HG02973 (cell line): Measurements from ENCODE around the gene AGO4.
"Not testable (repeated sequence)": the region's sequence is repeated elsewhere in the genome, so short reads cannot be mapped to it uniquely, and the experiment has no call there.

Experiments used
- ATAC-seq: cut with Tn5 transposase; IDR thresholded peaks from one replicate; pipeline ENCODE4 v1.9.1; 2021; ENCODE audit warnings: moderate library complexity; ENCODE audit not compliant: unreplicated experiment

AGO4 gene

DNA sequence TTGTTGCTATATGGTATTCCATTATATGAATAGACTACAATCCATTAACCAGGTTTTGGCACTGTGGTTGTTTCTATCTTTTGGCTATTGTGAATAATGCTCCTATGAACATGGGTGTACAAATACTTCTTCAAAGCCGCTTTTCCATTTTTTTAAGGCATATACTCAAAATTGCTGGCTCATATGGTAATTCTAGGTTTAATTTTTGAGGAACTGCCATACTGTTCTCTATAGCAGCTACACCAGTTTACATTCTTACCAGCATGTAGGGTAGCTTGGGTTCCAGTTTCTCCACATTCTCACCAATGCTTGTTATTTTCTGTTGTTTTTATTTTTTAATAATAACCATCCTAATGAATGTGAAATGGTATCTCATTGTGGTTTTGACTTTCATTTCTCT is 55.3 kb downstream of the AGO4 start:
- ATAC-seq: no peak

DNA sequence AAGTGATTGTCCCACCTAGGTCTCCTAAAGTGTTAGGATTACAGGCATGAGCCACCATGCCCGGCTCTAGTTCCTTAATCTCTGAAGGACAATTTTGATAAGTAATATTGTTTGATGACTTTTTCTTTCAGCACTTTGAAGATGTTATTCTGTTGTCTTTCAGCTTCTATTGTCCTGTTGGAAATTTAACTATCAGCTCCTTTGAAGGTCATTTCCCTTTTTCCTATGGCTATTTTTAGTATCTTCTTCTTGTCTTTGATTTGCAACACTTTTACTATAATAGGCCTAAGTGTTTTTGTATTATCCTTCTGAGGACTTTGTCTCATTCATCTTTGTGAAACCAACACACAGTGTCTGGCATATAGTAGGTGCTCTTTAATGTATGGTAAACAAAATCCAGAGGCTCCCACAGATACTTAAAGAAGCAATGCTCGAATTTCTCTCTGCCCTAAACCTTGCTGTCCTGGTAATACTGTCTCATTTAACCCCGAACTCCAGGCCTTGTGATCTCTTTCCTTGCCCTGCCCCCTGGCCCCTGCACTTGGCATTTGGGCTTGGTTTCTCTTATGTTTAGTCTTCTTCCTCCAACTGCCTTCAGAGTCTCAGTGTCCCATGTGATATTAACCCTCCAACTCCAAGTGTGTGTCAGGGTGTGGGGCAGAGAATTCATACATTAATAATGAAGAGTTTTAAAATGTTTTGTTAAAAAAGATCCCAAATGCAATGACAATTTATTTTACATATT is 56.2 kb downstream of the AGO4 start:
- ATAC-seq: no peak

DNA sequence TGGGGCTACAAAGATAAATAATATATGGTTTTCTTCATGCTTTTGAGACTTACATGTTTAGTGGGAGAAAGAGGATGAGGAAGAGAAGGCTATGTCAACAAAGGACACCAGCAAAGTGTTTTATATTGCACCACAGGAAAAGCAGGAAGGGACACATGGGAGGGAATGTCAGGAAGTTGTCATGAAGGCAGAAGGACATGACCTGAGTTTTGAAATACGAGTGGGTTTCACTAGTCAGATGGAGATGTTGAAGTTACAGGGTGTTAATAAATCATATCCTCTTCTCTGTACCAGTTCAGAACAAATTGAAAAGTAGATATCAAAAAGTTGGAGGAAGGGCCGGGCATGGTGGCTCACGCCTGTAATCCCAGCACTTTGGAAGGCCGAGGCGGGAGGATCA is 57.0 kb downstream of the AGO4 start:
- ATAC-seq: no peak

DNA sequence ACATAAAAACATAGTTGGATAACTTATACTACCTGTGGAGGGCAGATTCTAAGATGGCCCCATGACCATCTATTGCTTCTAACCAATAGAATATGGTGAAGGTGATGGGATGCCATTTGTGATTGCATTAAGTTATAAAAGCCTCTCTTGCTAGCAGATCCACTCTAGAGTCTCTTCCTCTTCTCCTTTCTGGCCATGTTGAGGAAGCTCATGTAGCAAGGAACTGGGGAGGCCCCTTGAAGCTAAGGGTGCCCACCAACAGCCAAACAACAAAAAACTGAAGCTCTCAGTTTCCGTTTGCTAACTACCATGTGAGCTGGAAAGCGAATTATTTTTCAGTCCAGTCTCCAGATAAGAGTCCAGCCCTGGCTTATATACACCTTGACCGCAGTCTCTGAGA is 59.2 kb downstream of the AGO4 start:
- ATAC-seq: no peak

DNA sequence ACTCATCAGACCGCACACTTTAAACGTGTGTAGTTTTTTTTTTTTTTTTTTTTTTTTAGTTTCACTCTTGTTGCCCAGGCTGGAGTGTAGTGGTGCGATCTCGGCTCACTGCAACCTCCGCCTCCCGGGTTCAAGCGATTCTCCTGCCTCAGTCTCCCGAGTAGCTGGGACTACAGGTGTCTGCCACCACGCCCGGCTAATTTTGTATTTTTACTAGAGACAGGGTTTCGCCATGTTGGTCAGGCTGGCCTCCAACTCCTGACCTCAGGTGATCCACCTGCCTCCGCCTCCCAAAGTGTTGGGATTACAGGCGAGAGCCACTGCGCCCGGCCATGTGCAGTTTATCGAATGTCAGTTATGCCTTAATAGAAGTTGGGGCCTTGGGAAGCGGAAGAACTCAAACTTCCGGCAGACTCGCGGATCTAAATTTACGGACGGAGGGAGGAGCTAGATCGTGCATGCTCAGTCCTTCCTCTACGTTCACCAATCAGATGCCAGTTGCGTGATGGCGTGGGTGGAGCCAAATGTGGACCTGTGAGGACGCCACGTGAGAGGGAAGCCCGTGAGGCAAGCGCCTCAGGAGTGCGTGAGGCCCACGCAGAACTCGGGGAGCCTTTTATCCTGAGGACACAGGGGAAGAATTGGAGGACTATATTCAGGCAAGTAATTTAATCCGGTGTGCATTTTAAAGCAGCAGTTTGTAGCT is 61.6 kb downstream of the AGO4 start:
- not testable (repeated sequence) for ATAC-seq

DNA sequence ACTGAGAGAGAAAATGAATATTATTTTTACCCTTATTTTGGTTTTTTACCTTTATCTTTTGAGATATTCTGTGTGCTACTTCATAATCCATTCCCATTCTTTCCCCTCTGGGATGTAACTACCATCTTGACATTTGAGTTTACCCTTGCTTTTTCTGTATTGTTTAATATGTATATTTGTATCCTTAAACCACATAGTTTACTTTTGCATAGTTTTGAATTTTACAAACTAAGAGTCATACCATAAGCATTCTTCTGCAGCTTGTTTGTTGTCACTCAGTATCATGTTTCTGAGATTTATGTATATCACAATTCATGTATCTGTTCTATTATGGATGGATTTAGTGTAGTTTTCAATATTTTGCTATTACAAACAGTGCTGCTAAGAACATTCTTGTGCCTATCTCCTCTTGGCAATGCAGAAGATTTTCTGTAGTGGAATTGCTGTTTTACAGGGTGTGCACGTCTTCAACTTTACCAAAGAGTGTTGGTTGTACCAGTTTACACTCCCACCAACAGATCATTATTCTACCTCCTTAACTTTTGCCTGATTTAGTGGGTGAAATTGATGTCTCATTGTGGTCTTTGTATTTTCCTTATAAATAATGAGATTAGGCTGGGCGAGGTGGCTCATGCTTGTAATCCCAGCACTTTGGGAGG is 63.0 kb downstream of the AGO4 start:
- ATAC-seq: no peak

DNA sequence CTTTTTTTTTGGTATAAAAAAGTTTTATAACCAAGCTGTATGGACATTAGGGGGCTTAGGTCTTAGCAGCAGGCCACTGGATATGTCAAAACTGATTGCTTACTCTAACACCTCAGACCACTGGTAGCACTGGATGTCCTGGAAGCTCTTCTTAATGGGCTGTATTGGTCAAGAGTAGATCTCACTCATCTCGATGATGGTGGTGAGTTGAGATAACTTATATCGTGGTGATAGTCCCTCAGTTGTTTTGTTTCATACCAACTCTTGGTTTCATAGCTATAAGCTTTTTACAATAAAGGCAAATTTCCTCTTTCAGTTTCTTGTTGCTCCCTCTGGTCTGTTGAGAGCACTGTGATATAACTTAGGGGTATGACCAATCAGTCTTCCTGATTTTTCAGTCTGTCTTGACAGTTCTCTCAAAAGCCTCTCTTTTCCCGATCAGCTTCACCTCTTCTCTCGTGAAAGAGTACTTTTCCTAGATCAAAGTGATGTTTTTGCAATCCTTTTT is 65.5 kb downstream of the AGO4 start:
- ATAC-seq: no peak

DNA sequence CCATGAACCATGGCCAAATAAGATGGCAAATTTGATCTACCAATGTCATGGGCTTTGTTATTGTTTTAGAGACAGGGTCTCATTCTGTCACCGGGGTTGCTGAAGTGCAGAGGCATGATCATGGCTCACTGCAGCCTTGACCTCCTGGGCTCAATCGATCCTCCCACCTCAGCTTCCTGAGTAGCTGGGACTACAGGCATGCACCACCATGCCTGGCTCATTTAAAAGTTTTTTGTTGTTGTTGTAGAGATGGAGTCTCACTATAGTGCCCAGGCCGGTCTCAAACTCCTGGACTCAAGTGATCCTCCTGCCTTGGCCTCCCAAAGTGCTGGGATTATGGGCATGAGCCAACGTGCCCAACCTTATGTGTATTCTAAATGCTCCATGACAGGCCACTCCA is 66.3 kb downstream of the AGO4 start:
- not testable (repeated sequence) for ATAC-seq

DNA sequence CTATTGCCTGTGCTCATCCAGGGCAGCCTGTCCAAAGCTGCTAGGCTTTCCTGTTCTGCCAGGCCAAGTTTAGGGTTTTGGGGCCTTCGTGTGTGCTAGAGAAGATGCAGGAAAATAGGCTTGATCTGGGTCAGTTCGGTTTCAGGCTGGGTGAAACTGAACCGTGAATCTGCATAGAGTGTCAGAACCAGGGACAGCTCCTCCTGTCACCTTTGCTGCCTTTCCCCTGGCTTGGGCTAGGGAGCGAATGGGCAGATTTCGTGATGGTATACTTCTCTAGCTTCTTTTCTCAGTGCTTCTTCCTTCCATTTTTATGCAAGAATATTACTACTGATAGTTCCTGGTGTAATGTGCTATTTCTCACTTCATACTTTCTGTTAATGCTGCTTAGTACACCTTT is 69.2 kb downstream of the AGO4 start:
- ATAC-seq: no peak

DNA sequence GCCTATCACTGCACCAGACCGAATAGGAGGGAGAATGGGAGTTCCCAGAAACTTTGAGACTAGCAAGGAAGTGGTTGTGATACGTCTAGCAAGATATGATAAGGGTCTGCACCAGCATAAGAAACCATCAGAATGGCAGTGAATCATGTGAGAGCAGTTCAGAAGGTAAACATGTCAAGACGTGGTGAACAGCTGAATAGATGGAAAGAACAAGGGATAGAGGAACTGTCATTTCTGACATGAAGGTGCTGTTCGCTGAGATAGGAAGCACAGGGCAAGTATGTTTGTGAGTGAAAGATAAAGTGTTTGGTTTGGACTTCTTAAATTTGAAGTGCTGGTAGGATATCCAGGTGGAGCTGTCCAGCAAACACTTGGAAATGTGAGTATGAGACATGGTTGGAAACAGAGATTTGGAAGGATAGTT is 74.0 kb downstream of the AGO4 start:
- no peak for ATAC-seq

DNA sequence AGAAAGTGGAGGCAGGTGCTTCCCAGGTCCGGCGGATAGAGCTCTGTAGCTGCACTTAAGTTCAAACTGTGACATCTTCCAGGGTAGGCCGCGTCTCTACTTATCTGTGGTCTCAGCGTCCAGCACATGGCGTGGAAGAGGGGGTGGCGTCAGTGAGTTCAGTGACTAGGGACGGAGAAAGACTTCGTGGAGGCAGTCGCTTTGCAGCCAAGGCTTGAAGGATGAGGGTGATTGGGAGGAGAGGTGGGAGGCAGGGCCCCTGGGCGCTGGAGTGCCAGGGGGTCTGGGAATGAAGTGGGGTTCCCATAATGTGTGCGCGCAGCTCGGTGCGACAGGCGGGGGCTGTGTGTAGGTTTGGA is 74.7 kb downstream of the AGO4 start:
- ATAC-seq: no peak

DNA sequence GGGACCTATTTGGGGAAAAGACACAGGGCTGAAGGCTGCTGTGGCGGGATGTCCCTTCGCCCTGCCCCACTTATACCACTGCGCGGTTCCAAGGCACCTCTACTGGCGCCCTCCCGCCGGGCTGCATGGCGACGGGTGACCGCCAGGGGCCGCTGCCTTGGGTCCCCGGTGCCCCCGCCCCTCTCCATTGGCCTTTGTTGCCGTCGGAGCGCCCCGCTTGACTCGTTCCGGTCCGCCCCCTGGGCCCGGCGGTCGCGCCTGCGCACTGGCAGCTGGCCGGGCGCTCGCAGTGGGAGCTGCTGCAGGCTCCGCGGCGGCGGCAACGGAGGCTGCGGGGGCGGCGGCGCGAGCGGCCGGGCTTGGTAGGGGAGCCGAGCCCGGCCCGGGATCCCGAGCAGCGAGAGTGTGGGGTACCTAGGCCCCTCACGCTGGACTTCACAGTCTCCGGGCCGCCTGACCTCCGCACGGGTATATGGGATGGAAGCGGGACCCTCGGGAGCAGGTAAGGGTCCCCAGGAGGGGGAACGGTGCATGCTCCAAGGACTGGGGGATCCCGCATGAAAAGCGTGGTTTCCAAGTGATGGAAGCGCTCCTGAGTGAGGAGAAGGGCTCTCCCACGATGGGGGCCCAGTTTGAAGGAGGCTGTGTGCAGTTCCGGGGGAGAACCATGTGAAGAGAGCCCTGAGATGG is 75.3 kb downstream of the AGO4 start, which contains the start of gene AGO1:
TSS of gene AGO1 (plus strand) at position 265 of the 690 bp plus-strand sequence. CDS start at position 478, 213 bp downstream.
- peak; percentile 86 for ATAC-seq

DNA sequence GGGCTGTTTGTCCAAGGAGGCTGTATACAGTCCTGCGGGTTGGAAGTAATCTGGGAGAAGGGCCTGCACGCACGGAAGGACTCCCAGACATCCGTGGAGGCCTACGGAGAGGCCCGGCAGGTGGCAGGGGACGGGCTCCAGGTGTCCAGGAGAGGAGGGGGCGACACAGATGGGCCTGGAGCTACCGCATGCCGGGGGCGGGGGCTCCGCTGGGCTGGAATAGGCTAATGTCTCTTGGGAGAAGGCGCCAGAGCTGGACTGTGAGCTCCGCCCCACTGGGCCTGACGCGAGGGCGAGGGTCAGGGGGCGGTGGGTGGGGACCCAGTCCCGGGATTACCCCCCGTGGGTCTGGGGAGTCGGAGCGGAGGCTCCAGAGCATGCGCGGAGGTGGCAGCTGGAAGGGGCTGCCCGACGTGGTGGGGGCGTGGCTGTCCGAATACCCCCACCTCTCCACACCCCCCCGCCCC is 75.9 kb downstream of the AGO4 start:
- no peak for ATAC-seq

DNA sequence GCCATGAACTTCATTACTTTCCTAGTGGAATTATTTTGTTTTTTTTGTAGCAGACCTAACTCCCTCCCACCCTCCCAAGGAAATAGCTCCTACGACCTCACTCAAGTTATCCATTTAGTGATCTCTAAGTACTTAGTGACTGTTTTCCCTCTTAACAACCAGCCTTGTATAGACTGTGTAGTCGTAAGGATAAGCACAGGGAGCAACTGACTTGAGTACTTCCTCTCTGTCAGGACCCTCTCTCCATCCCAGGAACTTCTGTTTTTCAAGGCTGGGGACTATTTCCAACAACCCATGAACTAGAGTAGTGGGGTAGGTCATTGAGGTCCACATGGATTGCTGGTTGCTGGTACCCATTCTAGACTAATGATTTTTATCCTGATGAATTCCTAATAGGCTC is 77.1 kb downstream of the AGO4 start:
- ATAC-seq: no peak

DNA sequence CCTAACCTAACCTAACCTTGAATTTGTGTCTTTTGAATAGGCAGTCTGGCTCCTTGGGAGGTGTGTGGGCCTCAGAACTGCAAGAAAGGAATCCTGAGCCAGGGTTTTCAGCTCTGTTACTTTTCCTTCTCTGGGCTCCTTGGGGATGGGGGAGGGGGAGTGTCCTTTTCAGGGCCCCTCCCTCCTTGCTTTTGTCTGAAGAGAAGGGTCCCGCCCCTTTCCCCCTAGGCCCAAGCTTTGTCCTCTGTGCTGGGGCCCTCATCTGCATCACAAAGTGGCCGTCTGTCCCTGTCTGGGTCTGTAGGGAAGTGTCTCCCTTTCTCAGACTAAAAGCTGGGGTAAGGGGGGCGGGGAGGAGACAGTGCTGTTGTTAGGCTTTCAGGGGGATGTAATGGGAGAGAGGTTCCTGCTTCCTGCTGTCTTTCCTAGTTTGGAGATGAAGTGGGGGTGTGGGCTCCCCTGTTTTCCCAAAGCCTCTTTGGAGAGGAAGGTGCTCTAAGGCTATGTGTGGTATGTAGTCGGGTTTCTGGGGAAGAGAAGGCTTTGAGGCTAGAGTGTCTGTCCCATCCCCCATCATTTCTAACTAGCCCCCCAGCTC is 78.2 kb downstream of the AGO4 start:
- no peak for ATAC-seq

DNA sequence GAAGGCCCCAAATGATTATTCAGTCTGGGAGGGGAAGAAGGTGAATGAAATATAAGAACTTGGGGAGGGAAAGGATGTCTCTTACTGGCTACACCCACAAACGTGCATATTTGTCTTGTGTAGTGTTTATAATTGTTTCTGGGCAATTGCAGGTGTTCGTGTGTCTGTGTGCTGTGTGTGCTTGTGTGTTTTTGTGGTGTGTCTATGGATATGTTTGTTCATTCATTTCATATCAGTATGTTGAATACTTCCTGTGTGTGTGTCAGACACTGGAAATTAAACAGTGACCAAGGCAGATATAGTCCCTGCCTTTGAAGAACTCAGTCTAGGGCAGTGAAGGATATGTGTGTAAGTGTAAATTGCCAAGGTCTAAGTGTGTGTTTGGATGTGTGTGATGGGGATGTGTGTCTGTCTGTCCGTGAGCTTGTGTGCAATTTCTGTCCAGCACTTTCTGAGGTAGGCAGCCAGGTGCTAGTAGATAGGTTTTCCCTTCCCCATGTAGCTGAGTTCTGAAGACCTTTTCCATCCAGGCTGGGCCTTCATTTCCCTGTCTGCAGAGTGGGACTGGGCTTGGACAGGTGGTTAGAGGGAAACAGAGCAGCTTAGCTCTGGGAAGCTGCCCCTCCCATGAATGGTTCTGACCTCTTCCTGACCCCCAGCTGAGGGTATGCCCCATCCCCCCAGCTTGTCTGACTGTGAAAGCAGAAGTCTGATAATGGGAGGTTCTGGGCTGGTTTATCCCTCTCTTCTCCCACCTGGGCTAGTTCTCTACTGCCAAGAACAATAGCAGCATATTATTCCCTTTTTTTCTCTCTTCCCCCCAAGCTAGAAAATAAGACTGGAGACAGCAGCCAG is 79.0 kb downstream of the AGO4 start:
- ATAC-seq: no peak

DNA sequence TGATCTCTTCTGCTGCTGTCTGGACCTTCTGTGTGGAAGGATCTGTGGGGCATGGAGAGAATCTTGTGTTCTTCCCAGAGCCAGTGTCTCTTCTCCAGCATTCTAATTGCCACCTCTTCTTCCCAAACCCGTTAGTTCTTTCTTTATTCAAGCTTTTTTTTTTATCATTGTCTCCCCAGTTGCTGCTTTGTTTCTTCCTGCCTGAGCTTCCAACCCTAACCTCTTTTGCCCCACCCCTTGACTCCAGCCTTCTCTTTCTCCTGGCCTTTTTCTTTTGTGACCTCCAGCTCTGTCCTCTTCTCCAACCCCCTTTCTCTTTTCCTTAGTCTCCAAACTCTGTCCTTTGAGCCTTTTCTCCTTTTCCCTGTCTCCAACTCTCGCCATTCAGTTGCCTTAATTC is 79.7 kb downstream of the AGO4 start:
- ATAC-seq: no peak

DNA sequence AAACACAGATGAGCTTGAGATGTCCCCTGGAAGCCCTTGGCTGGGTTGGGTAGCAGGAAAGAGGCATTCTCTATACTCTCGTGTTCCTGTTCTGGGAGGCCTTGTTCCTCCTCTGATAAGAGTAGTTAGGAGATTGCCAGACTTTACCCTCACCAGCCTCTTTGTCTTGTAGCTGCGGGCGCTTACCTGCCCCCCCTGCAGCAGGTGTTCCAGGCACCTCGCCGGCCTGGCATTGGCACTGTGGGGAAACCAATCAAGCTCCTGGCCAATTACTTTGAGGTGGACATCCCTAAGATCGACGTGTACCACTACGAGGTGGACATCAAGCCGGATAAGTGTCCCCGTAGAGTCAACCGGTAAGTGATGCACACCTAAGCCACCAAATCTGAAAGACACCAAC is 80.4 kb downstream of the AGO4 start:
- no peak for ATAC-seq

DNA sequence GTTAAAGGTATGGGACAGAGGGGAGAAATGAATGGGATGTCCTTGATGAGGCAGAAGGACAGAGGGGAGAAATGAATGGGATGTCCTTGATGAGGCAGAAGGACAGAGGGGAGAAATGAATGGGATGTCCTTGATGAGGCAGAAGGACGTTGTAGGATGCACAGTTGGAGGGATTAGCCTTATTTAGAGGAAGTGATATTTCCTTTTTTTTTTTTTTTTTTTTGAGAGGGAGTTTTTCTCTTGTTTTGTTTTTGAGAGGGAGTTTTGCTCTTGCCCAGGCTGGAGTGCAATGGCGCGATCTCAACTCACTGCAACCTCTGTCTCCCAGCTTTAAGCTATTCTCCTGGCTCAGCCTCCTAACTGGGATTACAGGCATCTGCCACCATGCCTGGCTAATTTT is 81.2 kb downstream of the AGO4 start:
- ATAC-seq: not testable (repeated sequence)
